HEK293T (cell line): ENCODE measurements around the gene EHBP1L1.

Experiments used
- CTCF ChIA-PET: fragments of 350-600 bp; formaldehyde crosslinking; extraction: SDS; loops from one replicate; lab custom pipeline; 2021; ENCODE audit warnings: antibody characterized with exemption, inconsistent platforms; lab: Yijun Ruan, JAX
- POLR2A ChIA-PET: fragments of 350-600 bp; formaldehyde crosslinking; extraction: SDS; loops from one replicate; lab custom pipeline; 2020; ENCODE audit warnings: antibody characterized with exemption, inconsistent platforms; lab: Yijun Ruan, JAX
- DNase-seq: peaks from one replicate; pipeline ENCODE4 v3.0.0; 2012; ENCODE audit warnings: mixed read lengths; ENCODE audit errors: extremely low spot score
- ARNT ChIP-seq: fragments of 450-650 bp; IDR thresholded peaks from 2 replicates; pipeline ENCODE4 v1.6.1; 2017; ENCODE audit warnings: mild to moderate bottlenecking
- BHLHE40 ChIP-seq: fragments of 450-650 bp; IDR thresholded peaks from 2 replicates; pipeline ENCODE4 v1.6.1; 2016; ENCODE audit warnings: mild to moderate bottlenecking, moderate library complexity, borderline replicate concordance
- CTBP1 ChIP-seq: fragments of 450-650 bp; IDR thresholded peaks from 2 replicates; pipeline ENCODE4 v1.6.1; 2016; ENCODE audit warnings: borderline replicate concordance
- ELF4 ChIP-seq: fragments of 450-650 bp; IDR thresholded peaks from 2 replicates; pipeline ENCODE4 v1.6.1; 2017; ENCODE audit warnings: antibody characterized with exemption
- FOXA1 ChIP-seq: fragments of 450-650 bp; IDR thresholded peaks from 2 replicates; pipeline ENCODE4 v1.6.1; 2016; ENCODE audit warnings: mild to moderate bottlenecking
- FOXK2 ChIP-seq: fragments of 450-650 bp; IDR thresholded peaks from 2 replicates; pipeline ENCODE4 v1.6.1; 2016; ENCODE audit warnings: mild to moderate bottlenecking
- FOXM1 ChIP-seq: fragments of 450-650 bp; IDR thresholded peaks from 2 replicates; pipeline ENCODE4 v1.6.1; 2017; ENCODE audit warnings: mild to moderate bottlenecking, borderline replicate concordance
- HDGF ChIP-seq: fragments of 450-650 bp; IDR thresholded peaks from 2 replicates; pipeline ENCODE4 v1.6.1; 2017; ENCODE audit warnings: antibody characterized with exemption, borderline replicate concordance
- L3MBTL2 ChIP-seq: fragments of 450-650 bp; conservative IDR thresholded peaks from 2 replicates; pipeline ENCODE4 v1.6.1; 2016; ENCODE audit warnings: mild to moderate bottlenecking
- LEF1 ChIP-seq: fragments of 450-650 bp; IDR thresholded peaks from 2 replicates; pipeline ENCODE4 v1.6.1; 2017; ENCODE audit warnings: mild to moderate bottlenecking, borderline replicate concordance
- NFRKB ChIP-seq: fragments of 450-650 bp; IDR thresholded peaks from 2 replicates; pipeline ENCODE4 v1.6.1; 2016; ENCODE audit warnings: mild to moderate bottlenecking, moderate library complexity
- PKNOX1 ChIP-seq: fragments of 450-650 bp; IDR thresholded peaks from 2 replicates; pipeline ENCODE4 v1.6.1; 2016
- SP1 ChIP-seq: fragments of 450-650 bp; IDR thresholded peaks from 2 replicates; pipeline ENCODE4 v1.6.1; 2017
- SUZ12 ChIP-seq: fragments of 450-650 bp; IDR thresholded peaks from 2 replicates; pipeline ENCODE4 v1.6.1; 2016; ENCODE audit warnings: mild to moderate bottlenecking
- TARDBP ChIP-seq: fragments of 450-650 bp; IDR thresholded peaks from 2 replicates; pipeline ENCODE4 v1.6.1; 2016
- ZNF384 ChIP-seq: fragments of 450-650 bp; IDR thresholded peaks from 2 replicates; pipeline ENCODE4 v1.6.1; 2016

Gene EHBP1L1

GRCh38 chr11:65580031-65580692 is 4.3 kb downstream of the EHBP1L1 start:
- no peak for TF ChIP-seq TARDBP
- TF ChIP-seq CTBP1 = no peak
- TF ChIP-seq ARNT = no peak
- TF ChIP-seq SUZ12 = no peak
- no peak for TF ChIP-seq FOXK2
- TF ChIP-seq NFRKB = no peak
- no peak for TF ChIP-seq BHLHE40
- no peak for TF ChIP-seq FOXA1
- TF ChIP-seq LEF1 = no peak
- ChIA-PET CTCF (interaction anchor here (0.6 to 0.7 kb wide), 2 partner anchors 249 to 263 kb away, joined by 3 to 4 read pairs; no protein-coding TSS in a partner anchor), POLR2A (no interaction called here)
- DNase-seq = no peak

- no peak for DNase-seq
- TF ChIP-seq ARNT (no peak), ELF4 (no peak), FOXK2 (no peak), LEF1 (no peak)
- POLR2A ChIA-PET = no interaction called here
- CTCF ChIA-PET = interaction anchor here (0.6 kb wide), 1 partner anchor 249 kb away, joined by 4 read pairs; no protein-coding TSS in a partner anchor
These were observed 4.9 kb downstream of the EHBP1L1 start for GRCh38 chr11:65580756-65581155.

GRCh38 chr11:65581928-65582327 is 6.1 kb downstream of the EHBP1L1 start:
- CTCF ChIA-PET = interaction anchor here (2.1 kb wide), 1 partner anchor 12 kb away, joined by 5 read pairs; no protein-coding TSS in a partner anchor
- no peak for TF ChIP-seq ARNT
- no peak for TF ChIP-seq TARDBP
- no peak for TF ChIP-seq ELF4
- TF ChIP-seq PKNOX1 = no peak
- TF ChIP-seq SUZ12 = no peak
- no peak for TF ChIP-seq SP1
- no peak for TF ChIP-seq ZNF384
- TF ChIP-seq HDGF = no peak
- no peak for TF ChIP-seq FOXK2
- TF ChIP-seq CTBP1 = no peak
- no peak for TF ChIP-seq NFRKB
- no peak for TF ChIP-seq BHLHE40
- no peak for TF ChIP-seq L3MBTL2
- no peak for TF ChIP-seq LEF1
- TF ChIP-seq FOXA1 = no peak
- no peak for TF ChIP-seq FOXM1
- no peak for DNase-seq
- POLR2A ChIA-PET = no interaction called here

GRCh38 chr11:65583589-65583988 is 7.7 kb downstream of the EHBP1L1 start:
- ChIA-PET CTCF (interaction anchor here (1.4 kb wide), 1 partner anchor 10 kb away, joined by 4 read pairs; no protein-coding TSS in a partner anchor), POLR2A (interaction anchor here (1.0 to 1.8 kb wide), 3 partner anchors 32 to 160 kb away, joined by 3 to 5 read pairs (median 4); partner anchors contain the start of genes NEAT1 and PCNX3)
- TF ChIP-seq ELF4 (no peak), LEF1 (no peak), TARDBP (no peak), FOXM1 (no peak), NFRKB (no peak), ZNF384 (no peak), BHLHE40 (no peak), CTBP1 (no peak), ARNT (no peak), FOXA1 (no peak), HDGF (no peak), SP1 (no peak), L3MBTL2 (no peak), PKNOX1 (no peak)
- no peak for DNase-seq

GRCh38 chr11:65584106-65584505 is 8.3 kb downstream of the EHBP1L1 start:
- CTCF ChIA-PET = interaction anchor here (1.4 kb wide), 1 partner anchor 10 kb away, joined by 4 read pairs; no protein-coding TSS in a partner anchor
- TF ChIP-seq CTBP1 (no peak), SUZ12 (no peak)
- POLR2A ChIA-PET = interaction anchor here (1.0 to 1.8 kb wide), 3 partner anchors 31 to 161 kb away, joined by 3 to 5 read pairs (median 4); partner anchors contain the start of genes NEAT1 and PCNX3
- DNase-seq = no peak

GRCh38 chr11:65584723-65585171 is 8.9 kb downstream of the EHBP1L1 start:
- POLR2A ChIA-PET = interaction anchor here (1.0 kb wide), 1 partner anchor 83 kb away, joined by 3 read pairs; no protein-coding TSS in a partner anchor
- CTCF ChIA-PET = interaction anchor here (1.4 kb wide), 1 partner anchor 9 kb away, joined by 4 read pairs; no protein-coding TSS in a partner anchor
- TF ChIP-seq ZNF384 (no peak), L3MBTL2 (no peak), TARDBP (no peak), FOXK2 (no peak), SP1 (no peak), NFRKB (no peak), PKNOX1 (no peak), BHLHE40 (no peak), FOXM1 (no peak), SUZ12 (no peak), LEF1 (no peak), FOXA1 (no peak), CTBP1 (no peak), ARNT (no peak)
- DNase-seq = no peak
